ENCODE measurements around the gene AGMAT.

DNA sequence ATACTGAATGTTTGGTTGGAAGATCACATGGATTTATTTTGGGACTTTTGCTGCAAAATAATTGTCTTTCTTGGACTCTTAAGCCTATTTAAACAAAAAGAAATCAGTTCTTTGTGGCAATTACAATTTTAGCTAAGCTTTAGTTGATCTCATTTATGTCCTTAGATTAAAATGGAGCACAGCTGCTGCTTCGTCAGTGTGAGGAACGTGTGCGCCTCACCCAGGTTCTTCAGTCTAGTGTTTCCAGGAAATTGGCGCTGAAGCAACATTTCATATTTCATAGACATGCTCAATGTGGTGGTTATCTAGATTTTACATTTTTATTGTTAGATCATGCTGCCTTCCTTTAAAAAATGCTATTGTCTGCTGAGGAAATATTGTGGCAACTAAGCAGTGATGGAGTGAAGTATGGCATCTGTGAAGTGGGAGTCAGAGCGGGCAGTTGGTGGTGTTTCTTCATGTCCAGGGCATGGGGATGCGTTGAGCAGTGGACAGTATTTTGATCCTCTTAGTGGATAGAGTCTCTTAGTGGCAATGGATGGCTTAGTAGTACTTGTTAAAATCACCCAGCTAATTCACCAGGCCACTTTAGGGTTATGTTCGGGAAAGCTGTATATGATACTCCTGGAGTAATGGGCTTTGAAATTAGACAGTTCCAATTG lies 38.0 kb upstream of the AGMAT start:
- TF ChIP-seq CTCF (IDR thresholded peaks at IDR 0.05) (no peak), ZFX (IDR thresholded peaks at IDR 0.05; ENCODE audit: borderline replicate concordance) (no peak)
